Measurements from ENCODE around the gene RRP1B.

- no peak for TF ChIP-seq YY1 (IDR thresholded peaks at IDR 0.05; ENCODE audit: insufficient read depth, insufficient read length)
- no peak for TF ChIP-seq SUZ12 (IDR thresholded peaks at IDR 0.05; ENCODE audit: extremely low read depth, insufficient read depth, insufficient read length)
Measured at GRCh38 chr21:43645976-43646375, 13.4 kb upstream of the RRP1B start.
